Measurements from ENCODE around the gene LRRC18.

The LRRC18 gene

DNA sequence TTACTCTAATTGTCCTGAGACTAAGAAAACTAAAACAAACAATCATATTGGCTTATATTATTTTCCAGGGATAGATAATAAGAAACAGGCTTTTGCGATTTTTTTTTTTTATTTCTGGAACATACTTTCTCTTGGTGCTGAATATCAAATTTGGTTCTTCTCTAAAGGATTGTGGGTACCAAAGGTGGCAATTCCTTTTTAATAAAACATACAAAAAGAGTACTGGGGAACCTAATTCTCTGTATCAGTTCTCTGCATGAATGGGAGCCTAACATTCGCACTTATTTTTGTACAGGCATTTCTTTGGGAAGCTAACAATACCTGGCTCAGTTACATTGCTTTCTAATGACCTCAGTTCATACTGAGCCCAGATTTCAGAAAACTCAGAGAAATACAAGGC is 32.8 kb downstream of the LRRC18 start:
- FAIRE-seq, result no peak

DNA sequence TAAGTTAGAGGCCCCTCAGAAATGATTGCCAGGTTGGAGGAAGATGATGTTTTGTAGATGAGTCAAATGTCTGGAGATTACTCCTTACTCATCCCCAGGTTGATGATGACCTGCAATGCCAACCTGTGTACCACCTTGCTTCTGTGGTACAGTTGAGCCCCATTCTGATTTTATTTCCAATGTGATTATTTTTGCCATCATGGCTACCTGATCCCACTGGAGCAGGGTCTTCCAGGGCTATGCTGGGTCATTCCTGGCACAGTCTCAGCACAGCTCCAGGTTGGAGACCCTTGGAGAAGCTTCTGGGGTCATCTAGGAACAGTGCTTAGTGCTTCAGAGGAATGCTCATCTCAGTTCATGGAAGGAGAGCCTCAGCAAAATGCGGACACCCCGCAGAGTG is 34.3 kb downstream of the LRRC18 start:
- FAIRE-seq, result no peak

DNA sequence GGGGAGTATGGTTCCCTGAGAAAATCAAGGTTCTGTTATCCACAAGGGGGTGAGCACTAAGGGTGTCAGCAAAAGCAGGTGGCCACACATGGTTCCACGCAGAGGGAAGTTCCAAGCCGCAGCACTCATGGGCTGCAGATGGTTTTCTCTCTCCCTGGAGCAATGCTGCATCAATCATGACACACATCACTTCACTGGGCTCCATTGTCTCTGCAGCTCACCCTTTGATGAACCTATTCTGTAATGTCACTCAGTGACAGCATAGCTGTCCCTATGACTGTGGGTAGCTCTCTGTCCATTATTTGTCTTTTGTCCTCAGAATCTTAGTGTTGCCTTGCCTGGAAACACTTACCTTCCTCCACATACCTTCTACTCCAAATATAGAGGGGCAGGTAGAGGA is 34.8 kb downstream of the LRRC18 start:
- no peak for FAIRE-seq

DNA sequence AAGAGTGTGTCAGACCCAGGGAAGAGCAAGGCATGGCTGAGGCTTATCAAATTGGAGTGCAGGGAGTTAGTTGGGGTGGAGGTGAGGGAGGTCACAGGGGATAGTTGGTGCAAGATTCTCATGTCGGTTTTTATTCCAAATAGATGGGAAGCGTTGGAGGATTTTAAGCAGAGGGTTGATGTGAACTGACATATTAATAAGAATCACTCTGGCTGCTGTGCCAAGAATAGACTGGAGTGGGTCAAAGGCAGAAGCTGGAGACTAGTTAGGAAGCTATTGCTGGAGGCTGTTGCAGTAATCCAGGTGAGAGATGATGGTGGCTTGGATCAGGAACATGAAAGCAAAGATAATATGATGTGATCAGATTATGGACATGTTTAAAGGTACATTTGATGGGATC is 36.5 kb downstream of the LRRC18 start:
- no peak for FAIRE-seq

DNA sequence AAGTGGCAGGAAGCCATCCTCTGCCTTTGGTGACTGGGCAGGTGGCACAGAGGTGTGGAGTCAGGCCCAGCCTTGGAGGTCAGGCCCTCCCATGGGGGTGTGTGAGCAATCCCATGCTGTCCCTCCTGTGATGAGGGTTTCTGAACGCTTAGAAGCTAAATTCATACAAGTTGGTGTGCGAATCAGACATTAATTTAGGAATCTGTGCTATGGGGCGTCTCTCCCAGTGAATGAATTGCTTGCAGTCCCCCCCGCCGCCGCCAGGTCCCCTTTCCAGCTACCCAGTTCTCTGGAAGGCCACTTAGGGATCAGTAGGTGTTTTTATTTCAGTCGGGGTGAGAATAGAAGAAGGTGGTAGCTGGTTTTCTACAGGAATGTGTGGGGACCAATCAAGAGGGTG is 37.5 kb downstream of the LRRC18 start:
- no peak for FAIRE-seq

DNA sequence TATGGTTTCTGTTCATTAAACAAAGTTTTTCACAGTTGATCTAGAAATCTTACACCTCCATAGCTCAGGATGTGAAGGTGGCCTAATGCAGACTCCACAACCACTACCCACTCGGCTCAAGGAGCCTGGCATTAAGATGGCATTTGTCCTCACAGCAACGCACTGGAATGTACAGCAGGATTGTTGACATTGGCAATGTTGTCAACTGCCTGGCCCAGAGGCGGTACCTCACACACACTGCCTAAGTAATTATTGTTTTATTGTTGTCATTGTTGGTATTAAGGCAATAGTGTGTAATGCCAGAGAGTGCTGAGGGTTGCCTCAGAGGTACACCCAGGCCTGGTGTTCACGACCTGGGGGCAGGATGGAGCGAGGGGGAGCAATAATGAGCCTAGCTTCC is 38.3 kb downstream of the LRRC18 start:
- no peak for FAIRE-seq

DNA sequence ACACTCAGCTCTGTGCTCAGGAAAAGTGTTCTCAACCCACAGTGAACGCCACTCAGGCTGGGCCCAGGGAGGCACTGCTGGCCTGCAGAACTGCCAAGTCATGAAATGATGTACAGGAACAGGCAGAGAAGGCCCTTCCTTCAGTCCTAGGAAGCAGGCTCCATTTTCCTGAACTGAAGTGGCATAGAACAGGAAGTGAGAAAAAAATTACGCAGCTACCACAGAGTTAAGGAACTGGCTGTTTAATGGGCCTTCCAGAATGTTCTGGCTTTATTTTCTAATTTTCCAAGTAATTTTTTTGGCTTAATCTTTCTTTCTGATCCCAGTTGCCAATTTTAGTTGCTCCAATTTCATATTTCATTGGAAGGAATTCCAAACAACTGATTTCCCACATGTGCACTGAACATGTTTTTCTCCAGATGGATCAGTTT is 39.3 kb downstream of the LRRC18 start:
- FAIRE-seq, result no peak

DNA sequence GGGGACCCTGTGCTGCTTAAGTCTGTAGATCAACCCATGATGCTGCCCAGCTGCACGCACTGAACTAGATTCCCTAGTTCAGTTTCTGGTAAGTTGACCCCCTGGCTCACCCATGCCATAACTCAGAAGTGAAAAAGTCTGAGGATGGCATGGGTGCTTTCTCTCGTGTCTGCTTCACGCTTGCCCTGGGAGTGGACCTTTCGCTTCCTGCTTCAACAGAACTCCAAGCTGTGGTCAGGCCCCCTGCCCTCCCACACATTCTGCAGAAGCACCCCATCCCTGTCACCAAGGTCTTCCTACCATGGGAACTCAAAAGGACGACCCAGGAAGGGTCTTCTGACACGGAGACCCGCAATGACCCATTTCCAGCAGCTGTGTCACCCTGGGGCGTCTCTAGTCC is 39.9 kb downstream of the LRRC18 start:
- FAIRE-seq, result no peak

DNA sequence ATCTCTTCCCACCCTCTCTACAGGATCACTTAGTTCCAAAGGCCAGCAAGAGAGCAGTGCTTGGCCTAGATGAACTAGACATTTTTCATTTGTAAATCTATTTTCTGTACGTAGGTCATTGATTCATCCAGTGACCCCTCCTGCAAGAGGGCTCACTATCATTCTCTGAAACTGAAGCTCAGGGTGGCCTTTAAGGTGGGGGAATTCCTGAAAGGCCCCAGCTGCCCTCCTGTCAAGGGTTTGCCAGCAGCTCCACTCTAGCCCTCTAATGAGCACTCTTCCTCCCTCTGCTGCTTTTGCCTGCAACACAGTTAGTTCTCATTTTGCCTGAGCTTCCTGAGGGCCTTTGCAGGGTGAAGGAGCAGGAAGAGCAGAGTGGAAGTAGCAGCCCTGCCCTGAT is 41.2 kb downstream of the LRRC18 start:
- no peak for FAIRE-seq

DNA sequence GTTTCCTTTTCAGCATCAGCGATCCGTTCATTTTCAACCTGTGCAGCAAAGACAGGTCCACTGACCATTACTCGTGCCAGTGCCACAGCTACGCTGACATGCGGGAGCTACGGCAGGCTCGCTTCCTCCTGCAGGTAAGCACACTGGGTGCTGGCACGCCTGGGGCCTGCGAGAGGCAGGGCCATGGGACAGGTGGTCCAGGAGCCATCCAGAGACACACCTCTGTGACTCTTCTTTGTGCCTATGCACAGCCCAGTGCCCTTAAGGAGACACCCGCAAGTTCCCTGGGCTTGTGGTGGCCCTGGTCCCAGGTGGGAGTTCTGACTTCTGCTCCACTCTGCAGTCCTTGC is 42.2 kb downstream of the LRRC18 start:
- no peak for FAIRE-seq

DNA sequence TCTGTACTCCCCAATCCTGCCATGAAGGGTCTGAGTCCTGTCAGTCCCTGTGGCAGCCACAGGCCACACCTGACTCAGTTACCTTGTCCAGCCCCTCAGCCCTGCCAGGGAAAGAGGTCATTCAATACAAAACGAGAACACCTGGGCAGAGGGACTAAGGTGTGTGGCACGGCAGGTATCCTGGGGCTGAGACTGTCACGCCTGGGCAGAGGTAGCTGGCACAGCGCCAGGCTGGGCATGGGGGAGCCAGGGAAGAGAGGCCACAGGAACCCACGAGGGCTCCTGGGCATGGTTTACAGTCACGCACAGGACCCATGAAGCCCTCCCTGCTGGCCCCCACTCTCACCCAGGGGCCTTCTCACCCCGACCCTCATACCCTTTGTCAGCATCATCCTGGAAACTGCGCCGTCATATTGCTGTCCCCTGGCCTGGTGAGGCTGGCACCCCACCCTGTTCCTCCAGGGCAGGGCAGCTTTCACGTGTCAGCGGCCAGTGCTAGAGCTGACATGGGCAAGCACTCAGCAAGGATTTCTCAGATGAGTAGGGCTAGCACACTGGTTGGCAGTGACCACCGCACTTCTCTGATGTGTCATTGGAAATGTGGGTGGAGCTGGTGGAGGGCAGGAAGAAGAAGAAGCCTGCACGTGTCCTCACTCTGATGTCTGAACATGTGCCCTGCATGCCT is 42.7 kb downstream of the LRRC18 start:
- no peak for FAIRE-seq

DNA sequence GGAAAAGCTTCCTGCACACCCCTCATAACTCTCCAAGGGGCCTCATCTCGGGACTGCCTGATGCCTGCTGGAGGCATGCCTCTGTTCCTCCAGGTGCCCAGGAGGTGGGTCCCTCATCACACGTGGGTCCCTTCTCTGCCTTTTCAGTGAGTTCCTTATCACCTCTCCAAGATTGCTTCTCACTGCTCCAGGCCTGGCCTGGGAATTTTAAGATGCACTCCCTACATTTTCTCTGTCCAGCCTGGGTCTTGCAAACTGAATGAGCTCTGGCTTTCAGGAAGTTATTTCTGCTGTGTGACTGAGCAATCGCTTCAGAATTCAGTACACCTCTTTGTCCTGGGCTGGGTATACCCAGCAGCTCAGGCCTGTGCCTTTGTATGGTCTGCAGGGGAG is 43.8 kb downstream of the LRRC18 start:
- no peak for FAIRE-seq

DNA sequence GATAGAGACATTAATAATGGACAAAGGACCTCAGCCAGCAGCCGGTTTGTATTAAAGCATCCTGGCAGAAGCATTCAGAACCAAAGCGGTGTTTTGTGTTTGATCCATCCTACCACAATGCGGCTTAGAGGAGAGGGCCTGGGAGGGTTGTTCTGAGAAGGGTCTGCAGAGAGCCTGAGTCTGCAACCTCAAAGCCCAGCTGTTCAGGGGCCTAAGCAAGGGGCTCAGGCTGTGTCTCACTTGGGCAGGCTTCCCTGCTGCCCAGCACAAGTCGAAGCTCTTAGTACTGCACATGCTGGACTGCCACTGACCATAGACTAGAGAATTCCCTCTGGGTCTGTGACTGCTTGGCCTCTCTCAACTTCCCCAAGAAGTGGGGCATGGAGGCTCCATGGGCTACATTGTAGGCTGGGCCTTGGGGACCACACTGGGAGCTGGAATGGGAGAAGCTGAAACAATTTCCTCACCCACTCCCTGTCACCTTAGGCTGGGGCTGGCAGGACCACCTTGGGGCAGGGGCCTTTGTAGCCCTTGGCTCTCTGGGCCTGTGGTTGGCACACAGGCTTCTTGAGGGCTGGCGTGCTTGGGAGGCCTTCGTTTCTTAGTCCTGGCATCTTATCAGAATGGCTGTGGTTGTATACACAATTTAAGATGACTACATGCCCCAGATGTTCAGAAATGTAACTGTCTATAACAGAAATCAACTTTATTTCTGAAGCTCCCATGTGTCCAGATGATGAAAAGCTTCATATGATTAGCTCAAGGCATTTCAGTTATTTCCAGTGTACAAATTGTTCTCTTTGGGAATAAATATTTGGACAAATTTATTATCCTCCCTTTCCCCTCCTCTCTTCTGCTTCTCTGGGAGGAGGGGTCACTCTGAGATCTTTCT is 44.5 kb downstream of the LRRC18 start:
- no peak for FAIRE-seq

DNA sequence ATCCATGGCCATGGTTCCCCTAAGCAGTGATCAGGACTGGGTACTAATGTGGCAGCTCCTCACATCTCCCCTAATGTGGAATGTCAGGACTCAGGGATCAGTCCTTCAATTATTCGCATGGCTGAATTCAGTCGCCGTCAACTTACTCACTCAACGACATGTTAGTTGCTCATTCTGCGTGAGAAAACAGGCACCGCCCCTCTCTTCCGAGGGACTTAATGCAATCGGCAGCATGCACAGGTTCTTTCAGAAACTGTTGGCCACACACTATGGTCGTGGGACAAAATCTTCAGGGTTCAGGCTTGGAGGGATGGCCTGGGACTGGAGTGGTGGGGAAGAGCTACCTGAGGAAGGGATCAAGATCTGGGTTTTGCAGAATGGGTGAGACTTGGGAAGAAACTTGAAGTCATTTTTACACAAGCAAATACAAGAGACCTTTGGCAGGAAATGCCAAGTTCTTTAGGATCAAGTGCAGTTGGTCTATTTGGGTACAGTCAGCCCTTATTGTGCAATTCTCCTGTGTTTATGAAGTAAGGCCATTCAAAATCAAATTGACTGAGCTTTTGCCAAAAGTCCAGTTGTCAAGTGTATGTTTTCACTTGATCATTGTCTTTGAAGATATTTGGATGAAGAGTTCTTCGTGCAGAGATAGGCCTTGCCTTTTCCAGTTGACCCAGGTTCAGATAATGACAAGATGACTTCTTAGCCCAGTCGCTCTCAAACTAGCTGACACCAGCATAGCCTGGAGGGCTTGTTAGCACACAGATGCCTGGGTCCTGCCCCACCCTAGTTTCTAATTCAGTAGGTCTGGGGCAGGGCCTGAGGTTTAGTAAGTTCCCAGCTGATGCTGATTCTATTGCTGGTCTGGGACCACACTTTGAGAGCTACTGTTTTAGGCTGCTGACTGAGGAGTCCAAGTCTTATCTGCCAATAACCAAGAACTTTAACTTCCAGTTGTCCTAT is 48.5 kb downstream of the LRRC18 start:
- no peak for FAIRE-seq

DNA sequence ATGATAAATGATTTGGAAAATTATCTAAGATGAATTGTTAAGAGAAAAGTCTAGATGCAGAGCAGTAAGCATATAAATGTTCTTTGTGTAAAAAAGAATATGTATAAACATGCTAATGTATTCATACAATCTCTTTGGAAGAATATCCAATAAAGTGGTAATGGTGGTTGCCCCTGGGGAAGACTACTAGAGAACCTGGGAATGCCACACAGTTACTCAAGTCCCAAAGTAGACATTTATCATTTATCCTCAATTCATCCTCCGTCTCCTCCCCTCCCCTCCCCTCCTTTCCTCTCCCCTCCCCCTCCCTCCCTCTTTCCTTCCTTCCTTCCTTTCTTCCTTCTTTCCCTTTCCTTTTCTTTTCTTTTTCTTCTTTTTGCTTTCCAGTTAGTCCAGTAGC is 51.7 kb downstream of the LRRC18 start:
- no peak for FAIRE-seq

DNA sequence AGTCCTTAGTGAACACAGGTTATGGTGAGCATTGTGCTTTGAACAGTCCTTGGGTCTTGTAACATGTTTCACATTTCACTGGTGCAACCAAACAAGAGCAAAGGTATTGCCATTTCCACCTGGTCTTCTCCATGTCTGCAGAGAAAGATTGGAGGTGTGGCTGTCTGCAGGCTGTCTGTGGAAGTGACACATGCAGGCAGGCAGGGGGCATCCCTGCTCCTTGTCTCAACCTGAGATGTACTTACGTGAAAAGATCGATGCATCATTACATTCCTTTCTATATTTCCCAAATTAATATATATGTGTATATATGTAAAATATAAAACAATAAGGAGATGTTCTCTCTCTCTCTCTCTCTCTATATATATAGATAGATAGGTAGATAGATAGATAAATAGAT is 54.3 kb downstream of the LRRC18 start:
- FAIRE-seq, result no peak

DNA sequence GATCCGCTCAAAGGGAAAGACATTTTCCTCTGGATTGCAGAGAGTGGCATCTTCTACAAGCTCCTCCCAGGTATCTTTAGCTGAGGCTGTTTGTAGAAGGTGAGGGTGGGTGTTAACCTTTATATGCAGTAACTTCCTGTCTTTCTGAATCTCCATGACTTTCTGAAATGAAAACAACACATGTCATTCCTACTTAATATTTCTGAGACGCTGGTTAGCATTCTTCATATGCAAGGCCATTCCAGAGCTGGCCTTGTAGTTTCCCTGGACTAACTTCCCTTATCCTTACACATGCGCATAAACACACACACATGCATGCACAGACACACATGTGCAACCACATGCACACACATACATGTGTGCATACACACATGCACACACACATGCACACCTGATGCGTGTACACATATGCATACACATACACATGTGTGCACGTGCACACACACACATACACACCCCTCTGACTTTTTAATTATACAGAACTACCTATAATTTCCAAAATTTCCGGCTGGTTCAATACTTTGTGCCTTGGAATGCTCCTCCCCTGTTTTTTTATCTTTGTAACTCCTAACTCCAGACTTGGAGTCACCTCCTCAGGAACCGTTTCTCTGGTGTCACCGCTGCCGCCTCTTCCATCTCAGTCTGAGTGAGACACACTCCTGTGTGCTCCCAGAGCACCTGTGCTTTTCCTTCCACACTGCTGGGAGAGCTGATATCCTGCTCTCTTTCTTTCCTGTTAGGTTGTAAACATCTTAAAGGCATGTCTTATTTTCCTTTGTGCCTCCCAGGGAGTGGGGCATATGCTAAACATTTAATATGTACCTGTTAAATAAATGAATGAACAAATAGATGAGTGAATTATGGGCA is 55.2 kb downstream of the LRRC18 start:
- no peak for FAIRE-seq

DNA sequence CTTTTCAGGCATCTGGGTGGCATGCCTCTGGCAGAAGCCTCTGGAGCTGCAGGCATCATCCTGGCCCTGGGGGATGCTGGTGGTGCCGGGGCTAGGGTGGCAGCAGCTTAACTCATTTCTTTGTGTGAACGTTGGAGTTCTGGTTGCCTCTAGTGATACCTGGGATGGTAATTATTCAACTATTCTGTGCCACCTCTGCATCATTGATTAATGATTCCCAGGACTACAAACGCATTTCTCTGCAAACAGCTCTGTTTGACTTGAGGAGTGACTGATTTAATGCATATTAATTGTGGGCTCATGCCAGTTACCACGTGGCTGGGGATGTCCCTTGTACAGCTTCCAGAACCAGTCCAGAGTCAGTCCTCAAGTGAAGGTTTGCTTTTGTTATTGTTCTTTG is 55.9 kb downstream of the LRRC18 start:
- no peak for FAIRE-seq

DNA sequence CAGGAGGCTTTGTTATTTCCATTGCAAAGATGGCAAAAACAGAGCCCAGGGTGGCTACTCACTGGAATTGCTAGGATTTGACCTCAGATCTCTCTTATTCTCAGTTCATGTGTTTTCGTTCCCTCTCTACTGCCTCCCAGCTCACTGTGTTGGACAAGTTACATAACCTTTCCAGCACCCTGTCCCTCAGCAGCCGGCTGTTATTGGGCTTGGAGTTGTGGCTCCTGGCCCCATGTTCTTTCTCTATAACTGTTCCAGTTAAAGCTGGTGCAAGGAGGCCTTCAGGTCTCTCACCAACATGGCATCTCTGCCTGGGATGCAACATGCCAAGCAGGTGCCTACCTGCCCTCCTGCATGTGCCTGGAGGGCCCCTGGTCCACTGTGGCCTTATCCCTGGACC is 56.8 kb downstream of the LRRC18 start:
- FAIRE-seq, result no peak

DNA sequence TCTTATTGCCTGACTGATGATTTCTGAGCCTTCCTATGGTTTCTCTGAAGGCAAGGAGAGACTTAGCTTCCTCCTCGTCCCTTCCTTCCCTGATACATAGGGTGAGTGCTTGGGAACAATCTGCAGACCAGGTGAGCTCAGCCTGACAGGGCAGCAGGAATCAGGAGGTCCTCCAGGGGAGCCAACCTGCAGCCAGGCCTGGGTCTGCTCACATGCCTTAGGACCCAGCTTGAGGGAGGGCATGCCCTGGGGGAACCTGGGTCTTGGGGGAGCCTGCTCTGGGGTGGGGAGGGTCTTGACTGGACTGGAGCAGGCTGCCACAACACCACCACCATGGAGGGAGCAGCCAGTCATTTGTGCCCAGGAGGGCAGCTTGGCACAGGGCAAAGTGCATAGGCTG is 57.7 kb downstream of the LRRC18 start:
- no peak for FAIRE-seq

DNA sequence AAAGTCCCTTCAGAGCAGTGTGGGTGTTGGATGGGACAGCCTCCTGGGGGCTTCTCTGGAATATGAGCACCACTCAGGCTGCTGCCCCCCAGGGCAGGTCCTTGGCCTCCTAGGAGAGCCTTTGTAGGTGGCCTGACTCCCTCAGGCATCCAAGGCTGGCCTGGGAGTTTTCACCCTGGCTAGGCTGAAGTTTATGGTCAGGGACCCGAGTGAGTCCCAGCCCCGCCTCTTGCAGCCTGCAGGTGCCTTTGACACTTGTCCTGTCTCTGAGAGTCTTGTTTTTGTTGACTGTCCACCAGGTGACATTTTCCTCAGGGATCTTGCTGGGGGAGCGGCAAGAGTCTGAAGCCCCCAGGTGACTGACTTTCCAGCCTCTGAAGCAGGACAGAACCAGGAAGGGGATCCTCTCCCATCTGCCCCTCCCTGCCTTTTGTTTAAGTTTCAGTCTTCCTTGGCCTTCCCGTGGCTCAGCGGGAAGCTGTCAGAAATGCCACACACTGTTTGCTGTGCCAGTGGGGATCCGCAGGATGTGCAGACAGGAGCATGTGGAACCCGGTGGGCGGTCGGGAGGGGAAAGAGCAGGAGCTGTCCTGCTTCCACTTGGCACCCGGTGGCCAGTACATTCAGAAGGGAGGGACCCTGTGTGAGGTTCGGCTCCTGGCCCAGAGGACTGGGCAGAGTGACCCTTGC is 59.5 kb downstream of the LRRC18 start:
- FAIRE-seq, result no peak

DNA sequence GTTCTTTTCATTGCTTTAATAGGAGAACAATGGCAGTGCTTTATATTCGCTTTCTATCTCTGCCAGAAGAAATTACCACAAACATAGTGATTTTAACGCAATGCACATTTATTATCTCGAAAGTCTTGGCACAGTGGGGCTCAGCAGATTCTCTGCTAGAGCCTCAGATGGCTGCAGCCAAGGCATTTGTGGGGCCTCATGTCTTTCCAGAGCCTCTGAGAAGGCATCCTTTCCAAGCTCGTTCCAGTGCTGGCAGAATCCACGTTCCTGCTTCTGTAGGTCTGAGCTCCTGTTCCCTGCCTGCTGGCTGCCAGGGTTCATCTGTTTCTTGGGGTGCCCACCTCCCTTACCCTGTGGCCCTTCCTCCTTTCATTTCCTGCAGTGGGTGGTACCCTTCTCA is 60.2 kb downstream of the LRRC18 start:
- no peak for FAIRE-seq
